C4-2B (cell line): ENCODE measurements around the gene TBC1D2.

Experiments
- CTCF ChIP-seq: fragments of 450-650 bp; conservative IDR thresholded peaks from 2 replicates; pipeline ENCODE4 v1.5.1; 2017; ENCODE audit warnings: mild to moderate bottlenecking
- ZFX ChIP-seq: fragments of 450-650 bp; IDR thresholded peaks from 2 replicates; pipeline ENCODE4 v1.6.1; 2017

DNA sequence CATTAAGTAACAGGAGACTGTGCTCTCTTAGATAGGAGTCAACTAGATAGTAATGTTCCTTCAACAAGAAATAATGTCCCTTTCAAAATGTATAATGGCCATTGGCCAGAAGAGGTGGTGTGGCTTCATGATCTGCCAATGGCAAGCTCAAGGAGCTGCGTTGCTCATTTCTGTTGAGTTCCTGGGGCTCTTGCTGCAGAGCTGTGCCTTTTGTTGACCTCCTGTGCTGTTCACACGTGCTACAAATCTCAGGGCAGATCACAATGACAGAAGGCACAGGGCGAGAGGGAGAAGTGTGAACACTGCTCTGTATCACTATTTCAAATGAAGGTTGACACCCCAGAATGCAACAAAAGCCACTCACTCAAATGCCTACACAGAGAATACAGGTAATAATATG is 16.0 kb upstream of the TBC1D2 start:
- no peak for TF ChIP-seq CTCF
- no peak for TF ChIP-seq ZFX
